Colon (tissue), 2 donors: ENCODE results near the gene DPH7.
"Not testable (repeated sequence)": the region's sequence is repeated elsewhere in the genome, so short reads cannot be mapped to it uniquely, and the experiment has no call there.

ENCODE experiments used
- FAIRE-seq: peaks from 2 replicates; lab custom pipeline; 2012; peaks lifted over from hg19 to GRCh38; lab: Jason Lieb, UNC
- donor health status: control.
- donor health status: control.

DPH7 gene

DNA sequence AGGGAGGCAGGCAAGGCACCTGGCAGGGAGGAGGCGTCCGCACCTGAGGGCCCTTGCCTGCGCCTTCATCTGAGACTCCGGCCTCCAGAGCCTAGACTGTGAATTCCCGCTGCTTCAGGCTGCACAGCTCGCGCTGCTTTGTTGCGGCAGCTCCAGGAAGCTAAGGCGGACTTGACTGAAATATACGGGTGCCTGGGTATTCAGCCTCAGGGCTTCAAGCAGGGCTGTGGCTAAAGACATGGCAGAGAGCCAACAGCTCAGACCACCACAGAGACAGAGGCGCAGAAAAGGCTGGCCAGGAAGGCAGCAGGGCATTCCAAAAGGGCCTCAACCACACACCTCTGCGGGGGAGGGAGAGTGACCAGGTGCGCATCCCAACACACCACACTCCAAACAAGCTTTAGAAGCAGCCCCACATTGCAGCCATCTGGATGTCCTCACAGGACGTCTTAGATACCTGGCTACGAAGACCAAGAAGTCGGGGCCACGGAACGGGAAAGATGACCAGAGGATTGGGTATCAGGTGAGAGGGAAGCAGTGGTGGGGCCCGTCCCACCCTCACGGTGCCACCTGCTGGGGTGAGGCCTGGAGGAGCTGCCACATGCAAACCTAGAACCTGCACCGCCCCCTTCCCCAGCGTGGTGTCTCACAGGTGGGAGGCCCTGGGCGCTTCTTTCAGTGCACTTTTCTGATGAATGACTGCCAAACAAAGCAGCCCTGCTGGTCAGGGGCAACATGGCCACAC, 1.7 kb upstream of the DPH7 start:
- no peak for FAIRE-seq

DNA sequence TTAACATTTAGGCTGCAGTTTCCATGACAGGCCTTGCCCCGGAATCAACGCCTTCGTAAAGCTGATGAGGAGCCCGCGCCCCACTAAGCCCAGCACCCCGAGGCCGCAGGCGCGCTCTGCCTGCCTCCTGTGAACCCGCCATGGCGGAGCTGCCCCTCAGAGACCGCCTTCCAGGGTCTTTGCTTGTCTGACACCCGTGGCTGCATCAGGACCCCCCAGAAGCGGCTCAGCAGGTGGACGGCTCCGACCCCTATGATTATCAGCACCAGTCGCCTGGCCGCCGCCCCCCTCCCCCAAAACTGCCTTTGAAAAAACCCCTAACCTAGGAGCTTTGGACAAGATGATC, 507 bp upstream of the DPH7 start:
- no peak for FAIRE-seq

DNA sequence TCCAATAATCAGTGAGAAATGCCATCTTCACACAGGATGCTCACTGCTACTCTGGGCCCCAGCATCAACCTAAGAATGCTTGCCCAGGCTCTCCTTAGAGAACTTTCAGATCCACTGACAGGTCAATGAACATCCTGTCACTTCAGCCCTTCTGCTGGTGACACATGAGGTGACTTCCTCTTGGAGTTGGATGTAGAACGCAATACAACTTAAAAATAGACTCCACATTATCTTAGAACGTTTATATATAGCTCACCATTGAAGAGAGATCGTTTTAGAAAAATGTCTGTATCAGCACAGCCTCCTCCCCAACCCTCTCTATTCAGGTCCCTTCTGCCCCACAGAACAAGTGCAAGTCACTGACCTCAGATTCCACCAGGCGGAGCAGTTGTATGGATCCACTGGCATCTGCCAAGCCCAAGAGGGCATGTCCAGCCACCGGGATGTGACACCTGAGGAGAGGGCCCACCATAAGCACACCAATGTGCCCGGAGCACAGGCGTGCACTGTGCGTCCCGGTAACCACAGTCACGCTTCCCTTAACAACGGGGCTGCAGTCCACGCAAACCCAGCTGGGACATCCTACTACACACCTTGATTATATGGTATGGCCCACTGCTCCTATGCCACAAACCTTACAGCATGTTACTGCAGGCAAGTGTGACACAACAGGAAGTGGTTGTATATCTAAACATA, 2.9 kb downstream of the DPH7 start:
- no peak for FAIRE-seq

GRCh38 chr9:137575364-137575715, 3.4 kb downstream of the DPH7 start:
- no peak for FAIRE-seq

DNA sequence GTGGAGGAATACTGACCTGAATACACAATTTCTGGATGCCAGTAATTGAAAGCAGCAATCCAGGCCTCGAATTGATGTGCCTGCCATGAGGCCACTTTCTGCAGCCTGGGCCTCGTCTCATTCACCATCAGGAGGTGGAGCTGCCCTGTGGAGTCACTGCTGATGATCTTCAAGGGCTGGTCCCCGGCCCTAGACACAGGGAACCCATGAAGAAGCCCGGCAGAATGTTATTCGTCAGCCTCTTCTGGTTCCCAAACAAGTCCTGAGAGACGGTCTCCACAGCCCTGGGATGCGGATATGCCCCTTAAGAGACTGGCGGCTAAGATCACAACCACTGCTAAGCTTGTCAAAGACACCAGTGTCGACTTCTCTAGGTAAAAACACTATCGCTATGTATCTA, 4.5 kb downstream of the DPH7 start:
- FAIRE-seq = no peak

DNA sequence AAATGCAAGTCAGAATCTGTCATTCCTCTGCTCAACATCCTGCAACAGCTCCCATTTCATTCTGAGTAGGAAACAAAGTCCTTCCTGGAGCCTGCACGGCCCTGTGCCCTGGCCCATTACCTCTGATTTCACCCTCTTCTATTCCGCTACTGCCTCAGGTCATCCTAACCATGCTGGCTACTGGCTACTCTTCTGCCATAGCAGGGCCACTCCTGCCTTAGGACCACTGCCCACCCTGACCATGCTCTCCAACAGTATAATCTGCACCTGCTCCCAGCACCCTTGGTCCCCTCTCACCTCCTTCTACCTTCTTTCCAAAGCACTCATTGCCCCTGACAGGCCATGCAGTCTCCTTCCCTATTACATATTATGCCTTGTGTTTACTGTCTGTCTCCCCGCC, 8.2 kb downstream of the DPH7 start:
- no peak for FAIRE-seq

DNA sequence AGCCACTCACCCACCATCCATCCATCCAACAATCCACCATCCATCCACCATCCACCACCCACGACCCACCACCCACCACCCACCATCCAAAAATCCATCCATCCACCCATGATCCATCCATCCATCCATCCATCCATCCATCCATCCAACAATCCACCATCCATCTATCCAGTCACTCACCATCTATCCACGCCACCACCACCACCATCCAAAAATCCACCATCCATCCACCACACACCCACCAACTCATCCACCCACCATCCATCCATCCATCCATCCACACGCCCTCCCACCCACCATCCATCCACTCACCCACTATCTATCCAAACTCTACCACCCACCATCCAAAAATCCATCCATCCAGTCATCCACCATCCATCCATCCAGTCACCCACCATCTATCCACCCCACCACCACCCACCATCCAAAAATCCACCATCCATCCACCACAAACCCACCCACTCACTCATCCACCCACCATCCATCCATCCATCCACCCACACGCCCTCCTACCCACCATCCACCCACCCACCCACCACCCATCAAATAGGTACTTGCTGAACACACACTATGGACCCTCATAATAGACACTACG, 9.0 kb downstream of the DPH7 start:
- FAIRE-seq = no peak

GRCh38 chr9:137568445-137568844, 10.3 kb downstream of the DPH7 start:
- not testable (repeated sequence) for FAIRE-seq

GRCh38 chr9:137564817-137565411, 13.8 kb downstream of the DPH7 start:
- FAIRE-seq = no peak

- no peak for FAIRE-seq
Measured at GRCh38 chr9:137564134-137564533, 14.6 kb downstream of the DPH7 start.

DNA sequence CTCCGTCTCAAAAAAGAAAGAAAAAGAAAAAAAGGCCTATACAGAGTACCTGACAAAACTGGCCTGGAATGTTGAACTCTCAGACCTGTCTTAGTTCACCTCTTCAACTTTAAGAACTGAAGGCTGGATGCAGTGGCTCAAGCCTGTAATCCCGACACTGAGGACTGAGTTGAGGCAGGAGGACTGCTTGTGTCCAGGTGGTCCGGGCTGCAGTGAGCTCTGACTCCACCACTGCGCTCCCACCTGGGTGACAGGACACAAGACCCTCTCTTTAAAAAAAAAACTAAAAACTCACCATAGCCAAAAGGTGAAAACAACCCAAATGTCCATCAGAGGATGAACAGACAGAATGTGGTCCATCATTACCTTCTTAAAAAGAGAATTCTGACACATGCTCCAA, 20.6 kb downstream of the DPH7 start:
- no peak for FAIRE-seq

GRCh38 chr9:137556069-137556838, 22.5 kb downstream of the DPH7 start:
- no peak for FAIRE-seq

GRCh38 chr9:137555179-137555578, 23.5 kb downstream of the DPH7 start:
- no peak for FAIRE-seq

DNA sequence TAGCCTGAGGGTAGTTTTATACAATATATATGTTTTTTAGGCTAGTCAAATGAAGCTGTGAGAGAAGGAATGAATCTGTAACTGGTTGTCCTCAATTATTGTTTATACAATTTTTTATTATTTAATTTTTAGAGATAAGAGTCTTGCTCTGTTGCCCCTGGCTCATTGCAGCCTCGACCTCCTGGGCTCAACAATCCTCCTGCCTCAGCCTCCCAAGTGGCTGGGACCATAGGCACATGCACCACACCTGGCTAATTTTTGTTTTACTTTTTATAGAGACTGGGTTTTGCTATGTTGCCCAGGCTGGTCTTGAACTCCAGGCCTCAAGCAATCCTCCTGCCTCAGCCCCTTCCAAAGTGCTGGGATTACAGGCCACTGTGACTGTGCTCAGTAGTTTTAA, 24.4 kb downstream of the DPH7 start:
- FAIRE-seq = no peak

- FAIRE-seq = not testable (repeated sequence)
Measured at GRCh38 chr9:137553654-137554053, 25.1 kb downstream of the DPH7 start.

DNA sequence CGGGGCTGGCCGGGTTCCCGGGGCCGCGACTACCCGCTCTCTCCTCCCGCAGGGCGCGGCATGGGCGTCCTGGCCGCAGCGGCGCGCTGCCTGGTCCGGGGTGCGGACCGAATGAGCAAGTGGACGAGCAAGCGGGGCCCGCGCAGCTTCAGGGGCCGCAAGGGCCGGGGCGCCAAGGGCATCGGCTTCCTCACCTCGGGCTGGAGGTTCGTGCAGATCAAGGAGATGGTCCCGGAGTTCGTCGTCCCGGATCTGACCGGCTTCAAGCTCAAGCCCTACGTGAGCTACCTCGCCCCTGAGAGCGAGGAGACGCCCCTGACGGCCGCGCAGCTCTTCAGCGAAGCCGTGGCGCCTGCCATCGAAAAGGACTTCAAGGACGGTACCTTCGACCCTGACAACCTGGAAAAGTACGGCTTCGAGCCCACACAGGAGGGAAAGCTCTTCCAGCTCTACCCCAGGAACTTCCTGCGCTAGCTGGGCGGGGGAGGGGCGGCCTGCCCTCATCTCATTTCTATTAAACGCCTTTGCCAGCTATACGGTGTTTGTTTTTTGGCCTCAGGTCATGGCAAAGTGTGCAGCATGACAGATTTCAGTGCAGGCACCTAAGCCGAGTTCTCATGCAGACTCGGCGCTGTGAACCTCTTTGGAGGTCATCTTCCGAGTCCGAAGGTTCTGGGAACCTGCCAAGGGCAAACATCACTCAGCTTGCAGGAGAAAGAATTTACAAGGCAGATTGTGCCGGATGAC, 26.5 kb downstream of the DPH7 start:
- no peak for FAIRE-seq

- no peak for FAIRE-seq
Measured at GRCh38 chr9:137551264-137552021, 27.3 kb downstream of the DPH7 start, which contains the start of gene MRPL41. Gene MRPL41 (plus strand): TSS chr9:137551879. CDS start chr9:137552082, 203 bp downstream.

GRCh38 chr9:137550958-137551263, 27.8 kb downstream of the DPH7 start:
- not testable (repeated sequence) for FAIRE-seq

DNA sequence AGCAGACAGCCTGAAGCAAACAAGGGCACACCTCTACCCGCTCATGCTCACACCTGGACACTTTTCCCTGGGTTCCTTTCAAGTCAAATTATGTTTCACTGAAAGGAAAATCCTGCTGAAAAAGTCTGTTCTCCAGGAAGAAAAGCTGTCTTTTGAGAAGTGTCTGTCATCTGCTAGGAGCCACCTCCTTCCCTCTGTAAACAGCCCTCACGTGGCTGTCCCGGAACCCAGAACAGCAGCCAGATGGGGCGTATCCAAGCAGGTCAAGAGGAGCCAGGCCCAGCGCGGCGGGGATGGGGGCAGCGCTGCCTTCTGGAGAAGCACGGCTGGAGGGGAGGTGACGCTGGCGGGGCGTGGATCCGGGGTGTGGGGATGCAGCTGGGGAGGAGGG, 28.5 kb downstream of the DPH7 start, which contains the start of gene PNPLA7:
Gene PNPLA7 (minus strand): TSS at position 172 of the 391 bp plus-strand sequence. CDS start 205 bp downstream, outside the sequence.
- no peak for FAIRE-seq

- no peak for FAIRE-seq
Measured at GRCh38 chr9:137547687-137548543, 30.8 kb downstream of the DPH7 start.
